Measurements from ENCODE around the gene TRMT112.

DNA sequence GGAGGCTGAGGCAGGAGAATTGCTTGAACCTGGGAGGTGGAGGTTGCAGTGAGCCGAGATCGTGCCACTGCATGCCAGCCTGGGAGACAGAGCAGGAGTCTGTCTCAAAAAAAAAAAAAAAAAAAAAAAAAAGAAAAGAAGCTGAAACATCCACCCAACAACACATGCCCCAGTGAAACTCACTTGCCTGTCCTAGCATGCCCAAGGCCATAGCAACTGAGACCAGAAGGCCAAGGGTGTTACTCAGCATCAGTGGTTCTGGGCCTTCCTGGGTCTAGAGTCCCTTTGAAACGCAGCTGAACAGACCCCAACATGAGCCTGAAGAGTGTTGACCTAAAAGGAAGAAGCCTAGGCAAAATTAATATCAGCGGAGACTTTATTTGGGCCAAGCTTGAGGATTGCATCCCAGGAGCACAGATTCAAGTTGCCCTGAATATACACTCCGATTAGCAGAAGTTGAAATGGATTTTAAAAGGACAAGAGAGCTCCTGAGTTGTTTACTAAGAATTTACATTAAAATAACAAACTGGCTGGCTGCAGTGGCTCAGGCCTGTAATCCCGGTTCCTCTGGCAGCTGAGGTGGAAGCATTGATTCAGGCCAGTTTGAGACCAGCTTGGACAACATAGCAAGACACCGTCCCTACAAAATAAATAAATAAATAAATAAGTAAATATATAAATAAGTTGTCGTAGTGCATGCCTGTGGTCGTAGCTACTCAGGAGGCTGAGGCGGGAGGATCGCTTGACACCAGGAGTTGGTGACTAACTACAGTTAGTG, 7.5 kb upstream of the TRMT112 start:
- TF ChIP-seq YY1 (IDR thresholded peaks at IDR 0.05; ENCODE audit: insufficient read depth, insufficient read length) (no peak), ZNF274 (IDR thresholded peaks at IDR 0.05; ENCODE audit: low read depth, low read length) (no peak)

All from NT2/D1 (cell line).